ENCODE data around the gene CENATAC.
"Not testable (repeated sequence)": the region's sequence is repeated elsewhere in the genome, so short reads cannot be mapped to it uniquely, and the experiment has no call there.

Gene CENATAC

DNA sequence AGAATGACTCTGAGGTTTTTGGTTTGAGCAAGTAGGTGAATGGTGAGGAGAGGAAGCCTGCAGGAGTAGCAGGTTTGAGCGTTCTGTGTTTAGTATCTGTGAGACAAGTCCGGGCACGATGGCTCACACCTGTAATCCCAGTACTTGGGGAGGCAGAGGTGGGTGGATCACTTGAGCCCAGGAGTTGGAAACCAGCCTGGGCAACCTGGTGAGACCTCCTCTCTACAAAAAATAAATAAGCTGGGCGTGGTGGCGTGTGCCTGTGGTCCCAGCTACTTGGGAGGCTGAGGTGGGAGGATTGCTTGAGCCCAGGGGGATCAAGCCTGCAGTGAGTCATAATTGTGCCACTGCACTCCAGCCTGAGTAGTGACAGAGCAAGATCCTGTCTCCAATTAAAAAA, 9.7 kb upstream of the CENATAC start:
- Mint-ChIP-seq H3K27me3 (ENCODE audit: low read depth) (no peaks in the 10 kb centered on the region), H3K4me1 (no peaks in the 10 kb centered on the region), H3K27ac (no peak overlapping the region), H3K9me3 (no peaks in the 10 kb centered on the region), H3K36me3 (ENCODE audit: low read depth) (peaks cover 7% of the 10 kb centered on the region), H3K4me3 (no peak overlapping the region)
- TF ChIP-seq, protein P1, sequence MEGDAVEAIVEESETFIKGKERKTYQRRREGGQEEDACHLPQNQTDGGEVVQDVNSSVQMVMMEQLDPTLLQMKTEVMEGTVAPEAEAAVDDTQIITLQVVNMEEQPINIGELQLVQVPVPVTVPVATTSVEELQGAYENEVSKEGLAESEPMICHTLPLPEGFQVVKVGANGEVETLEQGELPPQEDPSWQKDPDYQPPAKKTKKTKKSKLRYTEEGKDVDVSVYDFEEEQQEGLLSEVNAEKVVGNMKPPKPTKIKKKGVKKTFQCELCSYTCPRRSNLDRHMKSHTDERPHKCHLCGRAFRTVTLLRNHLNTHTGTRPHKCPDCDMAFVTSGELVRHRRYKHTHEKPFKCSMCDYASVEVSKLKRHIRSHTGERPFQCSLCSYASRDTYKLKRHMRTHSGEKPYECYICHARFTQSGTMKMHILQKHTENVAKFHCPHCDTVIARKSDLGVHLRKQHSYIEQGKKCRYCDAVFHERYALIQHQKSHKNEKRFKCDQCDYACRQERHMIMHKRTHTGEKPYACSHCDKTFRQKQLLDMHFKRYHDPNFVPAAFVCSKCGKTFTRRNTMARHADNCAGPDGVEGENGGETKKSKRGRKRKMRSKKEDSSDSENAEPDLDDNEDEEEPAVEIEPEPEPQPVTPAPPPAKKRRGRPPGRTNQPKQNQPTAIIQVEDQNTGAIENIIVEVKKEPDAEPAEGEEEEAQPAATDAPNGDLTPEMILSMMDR (IDR thresholded peaks at IDR 0.05; ENCODE audit: unreplicated experiment in 3 of 3) = no peak

DNA sequence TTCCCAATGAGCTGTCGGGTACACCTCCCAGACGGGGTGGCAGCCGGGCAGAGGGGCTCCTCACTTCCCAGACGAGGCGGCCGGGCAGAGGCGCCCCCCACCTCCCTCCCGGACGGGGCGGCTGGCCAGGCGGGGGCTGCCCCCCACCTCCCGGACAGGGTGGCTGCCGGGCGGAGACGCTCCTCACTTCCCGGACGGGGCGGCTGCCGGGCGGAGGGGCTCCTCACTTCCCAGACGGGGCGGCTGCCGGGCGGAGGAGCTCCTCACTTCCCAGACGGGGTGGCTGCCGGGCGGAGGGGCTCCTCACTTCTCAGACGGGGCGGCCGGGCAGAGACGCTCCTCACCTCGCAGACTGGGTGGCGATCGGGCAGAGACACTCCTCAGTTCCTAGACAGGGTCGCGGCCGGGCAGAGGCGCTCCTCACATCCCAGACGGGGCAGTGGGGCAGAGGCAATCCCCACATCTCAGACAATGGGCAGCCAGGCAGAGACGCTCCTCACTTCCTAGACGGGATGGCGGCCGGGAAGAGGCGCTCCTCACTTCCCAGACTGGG, 6.4 kb upstream of the CENATAC start:
- H3K4me1 Mint-ChIP-seq; H3K4me3 Mint-ChIP-seq; H3K27me3 Mint-ChIP-seq (ENCODE audit: low read depth); H3K9me3 Mint-ChIP-seq: not testable (repeated sequence)
- Mint-ChIP-seq H3K27ac (peak overlapping the region in 1 of 3 experiments; percentile 58), H3K36me3 (ENCODE audit: low read depth) (peaks cover 11% of the 10 kb centered on the region)

DNA sequence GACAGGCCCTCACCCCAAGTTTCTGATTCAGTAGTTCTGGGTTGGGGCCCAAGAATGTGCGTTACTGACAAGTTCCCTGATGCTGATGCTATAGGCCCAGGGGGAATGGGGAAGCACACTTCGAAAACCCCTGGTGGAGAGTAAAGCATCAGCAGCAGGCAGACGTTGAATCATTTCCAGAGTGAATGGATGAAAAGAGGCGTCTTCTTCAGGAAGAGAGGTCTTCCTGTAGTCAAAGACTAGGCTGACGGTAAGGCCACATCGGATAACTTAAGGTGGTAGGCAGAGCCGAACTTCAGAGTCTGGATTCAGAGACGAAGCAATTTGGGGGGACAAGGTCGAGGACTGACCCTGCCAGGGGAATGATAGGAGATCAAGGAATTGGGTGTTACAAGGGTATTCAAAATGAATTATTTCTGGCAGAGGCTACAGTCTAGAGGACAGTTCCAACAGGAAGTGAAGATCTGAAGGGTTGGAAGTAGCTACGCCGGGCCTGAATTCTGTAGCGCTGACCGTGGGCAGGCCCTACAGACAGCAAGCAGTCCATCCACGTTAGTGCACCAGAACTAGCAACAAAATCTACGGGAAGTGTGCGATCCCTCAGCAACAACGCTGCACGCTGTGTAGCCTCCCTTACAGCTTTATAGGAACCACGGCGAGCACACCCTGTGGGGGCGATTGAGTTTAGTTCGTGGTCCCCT, 862 bp upstream of the CENATAC start:
- peak overlapping the region; percentile 73 to 79 (median 78) for H3K27ac Mint-ChIP-seq
- H3K4me1 Mint-ChIP-seq = peaks cover 23% of the 10 kb centered on the region
- H3K4me3 Mint-ChIP-seq = peak overlapping the region; percentile 89 to 99 (median 94)
- TF ChIP-seq, protein P1 (IDR thresholded peaks at IDR 0.05; ENCODE audit: unreplicated experiment in 3 of 3) = peak in 2 of 3 experiments; percentile 13 to 25
- no peaks in the 10 kb centered on the region for H3K9me3 Mint-ChIP-seq
- no peaks in the 10 kb centered on the region for H3K27me3 Mint-ChIP-seq (ENCODE audit: low read depth)
- peaks cover 23% of the 10 kb centered on the region for H3K36me3 Mint-ChIP-seq (ENCODE audit: low read depth)

DNA sequence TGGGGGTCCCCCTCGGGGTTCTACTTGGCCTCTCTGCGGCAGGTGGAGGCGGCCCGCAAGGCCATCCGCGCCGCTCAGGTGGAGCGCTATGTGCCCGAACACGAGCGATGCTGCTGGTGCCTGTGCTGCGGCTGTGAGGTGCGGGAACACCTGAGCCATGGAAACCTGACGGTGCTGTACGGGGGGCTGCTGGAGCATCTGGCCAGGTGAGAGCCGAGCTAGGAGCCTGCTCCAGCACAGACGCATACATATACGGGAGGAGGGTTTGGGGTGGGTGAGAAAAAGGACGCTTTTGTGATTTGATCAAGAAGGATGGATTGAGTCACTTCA, 415 bp downstream of the CENATAC start:
- H3K9me3 Mint-ChIP-seq = no peaks in the 10 kb centered on the region
- H3K4me3 Mint-ChIP-seq = peak overlapping the region; percentile 89 to 99 (median 94)
- peaks cover 25% of the 10 kb centered on the region for H3K36me3 Mint-ChIP-seq (ENCODE audit: low read depth)

DNA sequence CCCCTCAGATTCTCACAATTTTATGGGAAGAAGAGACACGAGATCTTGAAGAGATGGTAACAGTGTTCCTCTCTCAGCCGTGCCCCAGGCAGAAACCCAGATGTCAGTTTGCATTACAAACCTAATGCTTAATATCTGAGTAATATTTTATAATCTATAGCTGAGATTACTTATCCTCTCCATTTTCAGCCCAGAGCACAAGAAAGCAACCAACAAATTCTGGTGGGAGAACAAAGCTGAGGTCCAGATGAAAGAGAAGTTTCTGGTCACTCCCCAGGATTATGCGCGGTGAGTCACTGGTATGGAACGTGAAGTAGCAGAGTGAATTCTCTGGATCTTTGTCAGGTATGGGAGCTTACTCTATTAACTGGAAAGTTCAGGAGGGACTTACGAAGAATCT, 884 bp downstream of the CENATAC start:
- H3K9me3 Mint-ChIP-seq = no peaks in the 10 kb centered on the region
- TF ChIP-seq, protein P1 (IDR thresholded peaks at IDR 0.05; ENCODE audit: unreplicated experiment in 3 of 3) = no peak

More for the DNA sequence above, 415 bp downstream of the CENATAC start:
- Mint-ChIP-seq H3K27me3 (ENCODE audit: low read depth) (no peaks in the 10 kb centered on the region), H3K27ac (peak overlapping the region in 2 of 3 experiments; percentile 73 to 79), H3K4me1 (peaks cover 23% of the 10 kb centered on the region)
- TF ChIP-seq, protein P1 (IDR thresholded peaks at IDR 0.05; ENCODE audit: unreplicated experiment in 3 of 3) = no peak

DNA sequence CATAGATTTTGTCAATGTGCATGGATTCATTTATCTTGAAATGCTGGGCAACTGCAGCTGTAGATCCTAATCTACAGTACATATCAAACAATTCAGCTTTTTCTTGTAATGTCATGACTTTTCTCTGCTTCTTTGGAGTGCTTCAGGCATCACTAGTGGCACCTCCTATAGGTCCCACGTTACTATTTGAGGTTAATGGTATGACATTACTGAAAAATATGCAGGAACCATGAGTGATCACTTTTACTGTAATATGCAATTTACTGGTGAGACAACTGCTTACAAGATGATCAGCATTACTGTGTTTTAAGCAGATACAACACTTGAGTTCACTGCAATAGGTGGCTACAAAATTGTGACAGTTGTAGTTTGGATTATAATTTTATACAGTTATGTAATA, 3.0 kb downstream of the CENATAC start:
- Mint-ChIP-seq H3K4me3 (peak overlapping the region; percentile 52 to 64 (median 64)), H3K27me3 (ENCODE audit: low read depth) (no peaks in the 10 kb centered on the region), H3K36me3 (ENCODE audit: low read depth) (peaks cover 30% of the 10 kb centered on the region), H3K9me3 (no peaks in the 10 kb centered on the region), H3K27ac (no peak overlapping the region), H3K4me1 (peaks cover 23% of the 10 kb centered on the region)
- TF ChIP-seq, protein P1 (IDR thresholded peaks at IDR 0.05; ENCODE audit: unreplicated experiment in 3 of 3) = no peak

More for the DNA sequence above, 884 bp downstream of the CENATAC start:
- no peaks in the 10 kb centered on the region for H3K27me3 Mint-ChIP-seq (ENCODE audit: low read depth)
- H3K4me3 Mint-ChIP-seq = peak overlapping the region; percentile 89 to 99 (median 94)
- peaks cover 23% of the 10 kb centered on the region for H3K4me1 Mint-ChIP-seq
- peaks cover 26% of the 10 kb centered on the region for H3K36me3 Mint-ChIP-seq (ENCODE audit: low read depth)
- peak overlapping the region; percentile 10 to 79 (median 73) for H3K27ac Mint-ChIP-seq

All from nephron (organoid).